Right cardiac atrium (tissue), 5 donors: ENCODE results near the gene RHOT1. TPM values are rescaled to one million over a fixed set of nuclear protein-coding genes. Genes with fewer than 3 reads are reported as not detected.
"Not testable (repeated sequence)": the region's sequence is repeated elsewhere in the genome, so short reads cannot be mapped to it uniquely, and the experiment has no call there.

Source experiments
- ATAC-seq, 2 donors: fragments of 200-7000 bp; cut with Tn5 transposase; one replicate each; pipeline versions ENCODE4 v1.8.0 to v1.9.1; 2020; ENCODE audit warnings: moderate library complexity in 2 of 2, mild to moderate bottlenecking in 1 of 2
- DNase-seq, 3 donors: peaks; one replicate each; pipeline ENCODE4 v3.0.0-alpha.2; 2020
- H3K27ac ChIP-seq: one replicate; pipeline ENCODE4 v1.5.1; 2013; ENCODE audit warnings: mild to moderate bottlenecking, low read length, control low read depth, moderate library complexity
- H3K27me3 ChIP-seq: one replicate; pipeline ENCODE4 v1.6.1; 2013; ENCODE audit not compliant: control insufficient read depth, insufficient read depth
- H3K4me1 ChIP-seq: one replicate; pipeline ENCODE4 v1.6.1; 2013; ENCODE audit warnings: low read length; ENCODE audit not compliant: control insufficient read depth, insufficient read depth
- H3K4me3 ChIP-seq: one replicate; pipeline ENCODE4 v1.5.1; 2013; ENCODE audit warnings: low read length, control low read depth
- H3K9me3 ChIP-seq: one replicate; pipeline ENCODE4 v1.6.1; 2013; ENCODE audit warnings: low read length; ENCODE audit not compliant: control insufficient read depth
- WGBS: extraction: QIAGEN DNeasy Blood & Tissue Kit; methylation state at CpG from one replicate; pipeline ENCODE4 v1.1.7; 2013; 5-methylcytosine and 5-hydroxymethylcytosine counted together
- intact Hi-C, 4 donors: fragments of 100-400 bp; cut with DNase I; formaldehyde crosslinking; loops; one replicate each; pipeline versions ENCODE4 v1.11.0 to v1.14.0; 2022 to 2023
- polyA plus RNA-seq: library from polyadenylated mRNA; stranded (reverse); fragments of 200-250 nt; gene quantifications from one replicate; pipeline ENCODE4 v1.2.3, GENCODE V29; 2013
- total RNA-seq, 4 donors: library from RNA; stranded (reverse); fragmentation: NEBNext Ultra II Directional; extraction: Animal tissue kit (Norgen Biotek cat#: 25700); gene quantifications; one replicate each; pipeline ENCODE4 v1.2.1, GENCODE V29; 2021
- donor health status: healthy with polysubstance abuse.
- donor health status: DM: no; HTN: yes; CAD: no.
- donor health status: DM: no; HTN: no; CAD: no.
- donor health status: DM: no; HTN: yes; CAD: no; lungs with severe emphysema.
- donor health status: DM: yes; HTN: yes; CAD: no.

Gene RHOT1
- total and polyA plus RNA-seq, 5 donors = 50.9 to 69.3 (median 53.8) TPM

DNA sequence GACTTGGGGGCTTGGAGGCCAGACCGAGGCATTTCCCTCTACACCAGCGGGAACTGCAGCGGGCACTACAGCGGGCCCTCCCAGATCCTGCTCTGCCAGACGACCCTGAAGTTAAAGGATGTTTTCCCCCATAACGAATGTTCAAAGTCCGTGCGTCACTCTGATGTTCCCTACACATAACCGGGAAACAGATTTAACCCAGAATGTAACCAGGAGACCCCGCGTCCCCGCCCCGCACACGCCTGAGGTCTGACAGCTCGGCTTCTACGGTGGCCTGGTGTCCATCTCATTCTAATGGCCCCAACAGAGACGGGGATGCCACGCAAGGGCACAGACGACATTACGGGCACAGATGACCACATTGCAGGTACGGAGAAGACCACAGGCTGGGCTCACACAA, 31.7 kb upstream of the RHOT1 start:
- no peaks in the 10 kb centered on the region for H3K27me3 ChIP-seq
- H3K4me1 ChIP-seq = no peaks in the 10 kb centered on the region
- DNase-seq = no peak
- intact Hi-C loops = no loop called here
- H3K4me3 ChIP-seq = no peak overlapping the region
- H3K27ac ChIP-seq = no peak overlapping the region
- 90% methylated on average over 21 of the region's 21 CpGs for WGBS
- H3K9me3 ChIP-seq = no peaks in the 10 kb centered on the region
- ATAC-seq = no peak

DNA sequence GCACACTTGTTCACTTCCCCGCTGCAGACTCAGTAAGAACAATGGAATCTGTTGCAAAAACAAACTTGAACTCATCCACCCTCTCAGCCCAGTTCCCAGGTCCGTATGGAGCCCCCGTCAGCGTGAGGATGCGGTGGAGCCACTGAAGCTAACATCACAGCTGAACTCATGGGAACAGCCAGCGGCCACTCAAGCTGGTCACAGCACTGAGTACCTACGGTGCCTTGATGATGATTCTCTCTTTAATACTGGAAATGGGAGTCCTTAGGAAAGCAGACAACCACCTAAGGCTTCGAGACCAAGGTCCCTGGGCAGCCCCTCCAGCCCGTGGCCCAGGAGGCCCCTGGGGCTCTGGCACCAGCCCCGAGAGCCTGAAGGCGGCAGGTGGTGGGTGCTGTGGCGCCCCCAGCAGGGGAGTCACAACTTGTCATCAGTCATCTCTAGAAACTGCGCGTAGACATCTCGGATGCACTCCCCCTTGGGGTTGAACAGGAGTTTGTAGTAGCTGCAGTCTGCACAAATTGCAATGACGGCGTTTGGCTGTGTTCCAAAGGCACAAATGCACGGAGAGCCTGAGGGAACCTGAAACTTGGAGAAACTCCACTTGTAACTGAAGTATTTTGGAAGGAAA, 31.0 kb upstream of the RHOT1 start:
- Histone ChIP-seq H3K9me3 (no peaks in the 10 kb centered on the region), H3K27me3 (no peaks in the 10 kb centered on the region), H3K27ac (no peak overlapping the region), H3K4me3 (no peak overlapping the region), H3K4me1 (no peaks in the 10 kb centered on the region)
- DNase-seq (peak; percentile 62 to 78 (median 78)), ATAC-seq (peak; percentile 48 to 51)
- intact Hi-C loops = no loop called here
- 42% methylated on average over 18 of the region's 18 CpGs for WGBS

DNA sequence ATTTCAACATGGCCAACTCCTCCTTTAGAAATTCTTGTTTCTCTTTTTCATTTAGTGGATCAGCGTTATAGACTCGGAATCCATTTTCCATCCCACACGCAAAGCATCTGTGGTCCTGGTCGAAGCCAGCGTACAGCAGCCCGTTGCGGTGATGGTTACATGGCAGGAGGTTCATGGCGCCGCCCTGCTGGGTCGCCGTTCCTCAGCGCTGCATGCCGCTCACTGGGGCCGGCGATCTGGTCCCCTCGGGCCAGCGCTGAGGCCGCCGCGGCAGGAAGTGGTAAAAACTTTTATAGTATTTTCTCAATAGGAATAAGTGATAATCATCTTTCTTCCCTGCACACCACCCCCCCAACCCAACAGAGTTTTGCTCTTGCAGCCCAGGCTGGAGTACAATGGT, 29.9 kb upstream of the RHOT1 start:
- Histone ChIP-seq H3K9me3 (no peaks in the 10 kb centered on the region), H3K4me1 (no peaks in the 10 kb centered on the region), H3K4me3 (no peak overlapping the region), H3K27ac (no peak overlapping the region), H3K27me3 (no peaks in the 10 kb centered on the region)
- 95% methylated on average over 20 of the region's 20 CpGs for WGBS
- ATAC-seq = no peak
- no peak for DNase-seq
- intact Hi-C loops = no loop called here

- no peak for ATAC-seq
- H3K27me3 ChIP-seq = no peaks in the 10 kb centered on the region
- no peak overlapping the region for H3K27ac ChIP-seq
- no peaks in the 10 kb centered on the region for H3K9me3 ChIP-seq
- DNase-seq = no peak
- H3K4me1 ChIP-seq = no peaks in the 10 kb centered on the region
- H3K4me3 ChIP-seq = no peak overlapping the region
- WGBS = 64% methylated on average over 4 of the region's 4 CpGs
- intact Hi-C loops = no loop called here
Observed at GRCh38 chr17:32114536-32114935, 27.8 kb upstream of the RHOT1 start.

DNA sequence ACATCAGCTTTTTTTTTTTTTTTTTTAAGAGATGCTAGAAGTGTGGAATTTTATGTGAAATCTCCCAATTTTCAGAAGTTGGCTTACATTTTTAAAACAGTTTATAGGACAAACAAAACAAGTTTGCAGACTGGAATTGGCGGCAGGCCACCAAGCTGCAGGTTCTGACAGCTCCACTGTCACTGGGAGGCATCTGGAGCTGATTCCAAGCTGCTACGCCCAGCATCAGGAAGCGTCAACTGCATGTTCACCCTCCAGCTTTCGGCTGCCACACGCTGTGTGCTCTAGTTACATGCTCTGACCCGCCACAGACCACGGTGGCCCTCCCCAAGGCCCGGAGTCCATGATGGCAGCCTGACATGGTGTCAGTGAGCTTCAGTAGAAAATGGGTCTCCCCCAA, 26.8 kb upstream of the RHOT1 start:
- ATAC-seq, H3K27ac ChIP-seq, DNase-seq, H3K27me3 ChIP-seq, H3K9me3 ChIP-seq, H3K4me1 ChIP-seq, intact Hi-C loops, H3K4me3 ChIP-seq: not testable (repeated sequence)
- WGBS = 89% methylated on average over 8 of the region's 8 CpGs

GRCh38 chr17:32116937-32117336, 25.4 kb upstream of the RHOT1 start:
- no peaks in the 10 kb centered on the region for H3K27me3 ChIP-seq
- 77% methylated on average over 2 of the region's 2 CpGs for WGBS
- intact Hi-C loops = no loop called here
- H3K4me3 ChIP-seq = no peak overlapping the region
- no peak for ATAC-seq
- no peaks in the 10 kb centered on the region for H3K4me1 ChIP-seq
- H3K27ac ChIP-seq = no peak overlapping the region
- no peaks in the 10 kb centered on the region for H3K9me3 ChIP-seq
- DNase-seq = no peak

DNA sequence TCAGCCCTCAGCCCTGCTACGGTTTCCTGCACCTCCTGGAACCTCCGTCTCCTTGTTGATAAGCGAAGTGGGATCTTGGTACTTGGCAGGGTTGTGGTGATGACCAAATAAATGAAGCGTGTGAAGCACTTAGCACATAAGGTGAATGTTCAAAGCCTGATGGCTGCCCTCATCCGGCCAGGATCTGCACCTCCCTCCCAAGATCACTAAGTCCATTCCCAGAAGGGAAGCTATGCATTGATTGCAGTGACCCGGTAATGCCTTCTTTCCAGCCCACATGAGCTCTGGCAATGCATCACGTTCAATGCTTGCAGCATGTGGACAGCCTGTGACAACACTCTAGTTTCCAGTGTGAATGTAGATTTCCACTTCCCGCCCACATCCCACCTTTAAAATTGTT, 24.9 kb upstream of the RHOT1 start:
- no peaks in the 10 kb centered on the region for H3K4me1 ChIP-seq
- intact Hi-C loops = no loop called here
- 50% methylated on average over 8 of the region's 8 CpGs for WGBS
- H3K27ac ChIP-seq = no peak overlapping the region
- no peak for DNase-seq
- no peak for ATAC-seq
- no peaks in the 10 kb centered on the region for H3K9me3 ChIP-seq
- H3K27me3 ChIP-seq = no peaks in the 10 kb centered on the region
- no peak overlapping the region for H3K4me3 ChIP-seq

GRCh38 chr17:32118088-32118487, 24.2 kb upstream of the RHOT1 start:
- H3K27ac ChIP-seq, H3K9me3 ChIP-seq, DNase-seq, ATAC-seq, intact Hi-C loops, H3K27me3 ChIP-seq, H3K4me1 ChIP-seq, H3K4me3 ChIP-seq: not testable (repeated sequence)
- WGBS = 91% methylated on average over 3 of the region's 3 CpGs

DNA sequence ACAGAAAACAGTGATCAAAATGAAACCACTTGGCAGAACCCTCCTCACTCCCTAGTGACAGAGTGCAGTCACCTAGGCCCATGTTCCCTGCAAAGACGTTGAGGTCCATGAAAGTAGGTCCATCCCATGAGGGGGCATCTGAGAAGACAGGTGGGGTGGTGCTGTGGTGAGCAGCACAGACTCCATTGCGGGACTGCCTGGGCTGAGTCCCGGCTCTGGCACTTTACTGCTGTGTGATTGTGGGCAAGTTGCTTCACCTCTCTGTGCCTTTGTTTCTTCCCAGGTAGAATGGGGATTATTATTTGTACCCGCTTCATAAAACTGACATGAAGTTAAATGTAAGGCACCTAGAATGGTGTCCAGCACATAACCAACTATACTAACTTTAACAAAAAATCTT, 23.5 kb upstream of the RHOT1 start:
- ATAC-seq (no peak), DNase-seq (no peak)
- no peak overlapping the region for H3K4me3 ChIP-seq
- H3K27me3 ChIP-seq = no peaks in the 10 kb centered on the region
- no peak overlapping the region for H3K27ac ChIP-seq
- no peaks in the 10 kb centered on the region for H3K4me1 ChIP-seq
- WGBS = 87% methylated on average over 4 of the region's 4 CpGs
- intact Hi-C loops = no loop called here
- H3K9me3 ChIP-seq = no peaks in the 10 kb centered on the region

DNA sequence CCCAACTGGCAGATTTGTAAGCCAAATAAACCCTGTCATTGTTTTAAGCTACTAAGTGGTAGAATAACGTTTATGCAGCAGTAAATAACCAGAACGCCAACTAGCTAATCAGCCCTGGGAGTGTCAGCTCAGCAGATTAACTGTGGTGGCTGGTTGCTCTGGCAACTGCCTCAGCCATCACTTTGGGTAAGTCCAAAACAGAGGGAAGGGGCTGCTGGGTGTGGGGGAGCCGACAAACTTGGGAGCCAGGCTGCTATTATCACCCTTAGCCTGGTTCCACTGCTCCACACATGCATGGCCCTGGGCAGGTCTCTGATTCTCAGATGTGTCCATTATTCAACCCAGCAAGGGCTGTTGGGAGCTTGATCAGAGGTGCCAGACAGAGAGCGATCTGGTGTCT, 22.2 kb upstream of the RHOT1 start:
- DNase-seq (no peak), ATAC-seq (no peak)
- no peaks in the 10 kb centered on the region for H3K27me3 ChIP-seq
- no peaks in the 10 kb centered on the region for H3K4me1 ChIP-seq
- no peaks in the 10 kb centered on the region for H3K9me3 ChIP-seq
- intact Hi-C loops = no loop called here
- no peak overlapping the region for H3K27ac ChIP-seq
- no peak overlapping the region for H3K4me3 ChIP-seq
- 55% methylated on average over 4 of the region's 4 CpGs for WGBS

DNA sequence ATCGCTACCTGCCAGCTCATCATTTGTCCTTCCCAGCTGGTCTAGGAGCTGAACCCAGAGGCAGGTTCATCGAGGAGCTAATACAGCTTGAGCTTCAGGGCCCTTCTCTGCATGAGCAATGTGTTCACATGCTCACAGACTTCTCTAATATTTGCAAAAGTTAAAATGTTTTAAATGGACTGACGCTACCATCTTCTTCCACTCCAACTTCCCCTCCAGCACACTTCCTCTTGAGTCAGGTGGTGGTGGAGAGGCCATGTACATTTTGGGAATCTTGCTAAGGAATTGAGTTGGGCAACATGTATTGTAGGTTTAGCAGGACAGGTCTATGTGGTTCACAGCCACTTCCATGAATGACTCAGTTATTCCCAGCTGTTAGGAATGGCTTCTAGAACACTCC, 21.6 kb upstream of the RHOT1 start:
- H3K4me3 ChIP-seq = no peak overlapping the region
- H3K27me3 ChIP-seq = no peaks in the 10 kb centered on the region
- H3K4me1 ChIP-seq = no peaks in the 10 kb centered on the region
- no peaks in the 10 kb centered on the region for H3K9me3 ChIP-seq
- intact Hi-C loops = no loop called here
- 73% methylated on average over 3 of the region's 3 CpGs for WGBS
- DNase-seq = no peak
- no peak for ATAC-seq
- H3K27ac ChIP-seq = no peak overlapping the region

DNA sequence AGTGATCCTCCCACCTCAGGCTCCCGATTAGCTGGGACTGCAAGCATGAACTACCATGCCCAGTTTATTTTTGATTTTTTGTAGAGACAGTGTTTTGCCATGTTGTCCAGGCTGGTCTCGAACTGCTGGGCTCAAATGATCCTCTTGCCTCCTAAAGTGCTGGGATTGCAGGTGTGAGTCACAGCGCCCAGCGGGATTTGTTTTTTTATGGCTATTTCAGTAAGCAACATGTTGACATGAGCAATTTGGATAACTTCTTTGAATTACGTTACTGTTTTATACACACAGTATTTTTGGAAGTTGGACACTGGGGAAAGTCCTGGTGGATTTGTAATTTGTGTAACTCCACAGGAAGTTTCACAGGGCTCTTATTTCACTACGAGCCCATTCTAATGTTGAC, 18.5 kb upstream of the RHOT1 start:
- ATAC-seq (no peak), DNase-seq (no peak)
- 68% methylated on average over 6 of the region's 6 CpGs for WGBS
- no peaks in the 10 kb centered on the region for H3K27me3 ChIP-seq
- no peak overlapping the region for H3K27ac ChIP-seq
- peaks cover 4% of the 10 kb centered on the region for H3K4me1 ChIP-seq
- intact Hi-C loops = no loop called here
- H3K4me3 ChIP-seq = no peak overlapping the region
- H3K9me3 ChIP-seq = no peaks in the 10 kb centered on the region
